Fibroblast of lung (primary cell): ENCODE results near the gene ABCG5.

Source experiments
- EZH2 ChIP-seq: IDR thresholded peaks from 2 replicates; pipeline ENCODE4 v1.5.1; 2012; ENCODE audit warnings: low read length, control low read depth, mild to moderate bottlenecking; ENCODE audit errors: missing control alignments
- TF ChIP-seq, protein P1 (sequence below), 2 donors: IDR thresholded peaks in 1 of 2; conservative IDR thresholded peaks in 1 of 2; 1 replicate in 1 of 2; 2 replicates in 1 of 2; pipeline ENCODE4 v1.5.1; 2011 to 2012; ENCODE audit warnings: low read length in 2 of 2, control low read depth in 1 of 2, inconsistent platforms in 1 of 2, low read depth in 1 of 2, mild to moderate bottlenecking in 1 of 2

DNA sequence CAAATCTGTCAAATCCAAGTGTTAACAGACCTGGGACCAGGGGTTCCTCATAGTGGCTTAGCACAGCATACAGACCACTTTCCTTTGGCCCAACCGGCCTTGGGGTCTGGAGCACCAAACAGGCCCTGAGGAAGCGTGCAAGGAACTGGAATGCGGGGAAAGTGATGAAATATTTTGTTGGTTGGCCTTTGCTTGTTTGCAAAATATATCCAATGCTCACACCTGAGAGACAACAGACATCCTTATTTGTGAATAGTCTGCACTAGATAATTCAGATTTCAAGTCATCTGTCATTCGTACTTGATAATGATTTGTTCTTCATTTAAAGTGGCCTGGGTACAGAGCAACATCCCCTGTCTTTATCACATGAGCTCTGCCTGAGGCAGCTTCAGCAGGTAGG lies 43.7 kb upstream of the ABCG5 start:
- TF ChIP-seq, protein P1, sequence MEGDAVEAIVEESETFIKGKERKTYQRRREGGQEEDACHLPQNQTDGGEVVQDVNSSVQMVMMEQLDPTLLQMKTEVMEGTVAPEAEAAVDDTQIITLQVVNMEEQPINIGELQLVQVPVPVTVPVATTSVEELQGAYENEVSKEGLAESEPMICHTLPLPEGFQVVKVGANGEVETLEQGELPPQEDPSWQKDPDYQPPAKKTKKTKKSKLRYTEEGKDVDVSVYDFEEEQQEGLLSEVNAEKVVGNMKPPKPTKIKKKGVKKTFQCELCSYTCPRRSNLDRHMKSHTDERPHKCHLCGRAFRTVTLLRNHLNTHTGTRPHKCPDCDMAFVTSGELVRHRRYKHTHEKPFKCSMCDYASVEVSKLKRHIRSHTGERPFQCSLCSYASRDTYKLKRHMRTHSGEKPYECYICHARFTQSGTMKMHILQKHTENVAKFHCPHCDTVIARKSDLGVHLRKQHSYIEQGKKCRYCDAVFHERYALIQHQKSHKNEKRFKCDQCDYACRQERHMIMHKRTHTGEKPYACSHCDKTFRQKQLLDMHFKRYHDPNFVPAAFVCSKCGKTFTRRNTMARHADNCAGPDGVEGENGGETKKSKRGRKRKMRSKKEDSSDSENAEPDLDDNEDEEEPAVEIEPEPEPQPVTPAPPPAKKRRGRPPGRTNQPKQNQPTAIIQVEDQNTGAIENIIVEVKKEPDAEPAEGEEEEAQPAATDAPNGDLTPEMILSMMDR (conservative IDR thresholded peaks at IDR 0.05 in 1 of 2, IDR thresholded peaks at IDR 0.05 in 1 of 2; ENCODE audit: low read depth in 1 of 2, low read length in 2 of 2): no peak
- no peak for TF ChIP-seq EZH2
